Muscle of back (tissue), 13 donors: ENCODE data around the gene ABCG4. TPM values are rescaled to one million over a fixed set of nuclear protein-coding genes. Genes with fewer than 3 reads are reported as not detected.
"Not testable (repeated sequence)": the region's sequence is repeated elsewhere in the genome, so short reads cannot be mapped to it uniquely, and the experiment has no call there.

Experiments
- DNase-seq, 3 donors: peaks; one replicate each; pipeline versions ENCODE4 v3.0.0 to v3.0.0-alpha.2; 2013
- long read RNA-seq, 9 donors: transcript quantifications; one replicate each; lab custom pipeline, GENCODE V29; 2026
- polyA plus RNA-seq, 10 donors: library from polyadenylated mRNA; unstranded; fragments of 120-200 nt; gene quantifications; one replicate each; pipeline ENCODE4 v1.2.1, GENCODE V29; 2013; ENCODE audit not compliant: insufficient read length in 10 of 10

Gene ABCG4
- polyA plus RNA-seq: under 1 TPM; 0.10 to 0.60 (median 0.32) TPM
- long read RNA-seq, donor 1: 0 reads
- long read RNA-seq, donor 2: 0 reads
- long read RNA-seq, donor 3: 0 reads
- long read RNA-seq, donor 4: 0 reads
- long read RNA-seq, donor 5: 0 reads
- long read RNA-seq, donor 6: 0 reads
- long read RNA-seq, donor 7: 0 reads
- long read RNA-seq, donor 8: 0 reads
- long read RNA-seq, donor 9: 0 reads

- DNase-seq: peak in 1 of 3 donors; percentile 40
Measured at GRCh38 chr11:119149018-119149785, at the start of gene ABCG4. TSS of gene ABCG4 (plus strand) at chr11:119149052. CDS start at chr11:119149966, 914 bp downstream.

- no peak for DNase-seq
Measured at GRCh38 chr11:119099711-119100110, 49.1 kb upstream of the ABCG4 start.

- no peak for DNase-seq
Measured at GRCh38 chr11:119100246-119100970, 48.4 kb upstream of the ABCG4 start.

GRCh38 chr11:119100994-119101758 is 47.7 kb upstream of the ABCG4 start:
- peak in 1 of 3 donors; percentile 22 for DNase-seq

GRCh38 chr11:119101759-119102423 is 47.0 kb upstream of the ABCG4 start, which contains the start of gene DPAGT1:
TSS of gene DPAGT1 (minus strand) at chr11:119101853. CDS start at chr11:119101655, 198 bp downstream.
- DNase-seq: peak; percentile 95 to 98 (median 98)

GRCh38 chr11:119103161-119103664 is 45.6 kb upstream of the ABCG4 start:
- DNase-seq: not testable (repeated sequence)

GRCh38 chr11:119103793-119104192 is 45.1 kb upstream of the ABCG4 start:
- DNase-seq: no peak

- DNase-seq: peak; percentile 91 to 94 (median 93)
Measured at GRCh38 chr11:119106564-119107537, 42.0 kb upstream of the ABCG4 start, which contains the start of gene C2CD2L. TSS of gene C2CD2L (plus strand) at chr11:119107344. CDS start at chr11:119107742, 398 bp downstream.

- peak in 1 of 3 donors; percentile 38 for DNase-seq
Measured at GRCh38 chr11:119107538-119108145, 41.2 kb upstream of the ABCG4 start.

GRCh38 chr11:119108146-119108856 is 40.6 kb upstream of the ABCG4 start:
- no peak for DNase-seq

GRCh38 chr11:119108857-119109221 is 40.0 kb upstream of the ABCG4 start:
- DNase-seq: no peak

- DNase-seq: no peak
Measured at GRCh38 chr11:119109843-119110242, 39.0 kb upstream of the ABCG4 start.

GRCh38 chr11:119110439-119110838 is 38.4 kb upstream of the ABCG4 start:
- no peak for DNase-seq

GRCh38 chr11:119111361-119111925 is 37.4 kb upstream of the ABCG4 start:
- no peak for DNase-seq

GRCh38 chr11:119112314-119113020 is 36.4 kb upstream of the ABCG4 start:
- no peak for DNase-seq

- DNase-seq: no peak
Measured at GRCh38 chr11:119113716-119114115, 35.1 kb upstream of the ABCG4 start.

- DNase-seq: no peak
Measured at GRCh38 chr11:119114351-119114750, 34.5 kb upstream of the ABCG4 start.
